NCI-H748 treated with DMSO at 0.1 percent for 48 hours (cell line): ENCODE measurements around the gene CASP8AP2.
"Not testable (repeated sequence)": the region's sequence is repeated elsewhere in the genome, so short reads cannot be mapped to it uniquely, and the experiment has no call there.

Experiments used
- DNase-seq: peaks from one replicate; lab custom pipeline; 2025; lab: John Stamatoyannopoulos, UW

CASP8AP2 gene

DNA sequence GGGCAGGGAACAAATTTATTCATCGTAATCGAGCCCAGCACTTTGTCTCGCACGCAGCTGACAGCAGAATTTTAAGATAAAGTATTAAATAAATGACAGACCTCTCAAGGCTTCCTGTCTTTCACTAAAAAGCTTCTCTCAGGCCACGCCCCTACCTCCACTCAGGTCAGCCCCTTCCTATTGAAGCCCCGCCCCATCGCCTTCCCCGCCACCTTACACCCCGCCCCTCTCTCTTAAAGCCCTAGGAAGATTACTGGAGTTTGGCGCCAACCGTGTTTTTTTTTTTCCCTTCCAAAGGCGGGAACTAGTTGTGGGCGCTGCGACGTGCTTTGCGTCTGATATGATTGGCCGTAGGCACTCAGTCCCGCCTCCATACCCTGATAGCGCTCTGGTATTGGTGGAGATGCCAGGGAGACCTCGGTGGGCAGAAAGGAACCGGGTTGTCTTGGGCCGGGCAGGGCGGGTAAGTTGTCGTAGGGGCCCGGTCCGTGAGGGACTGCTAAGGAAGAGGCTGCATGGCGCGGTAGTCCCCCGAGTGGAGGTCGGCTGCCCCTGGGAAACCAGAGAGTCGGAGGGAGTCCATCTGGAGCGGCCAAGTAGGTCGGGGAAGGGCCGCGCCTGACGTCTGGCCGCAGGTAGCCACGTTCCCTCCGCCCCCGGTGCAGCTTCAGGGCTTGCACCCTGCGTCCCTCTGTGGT is at the start of gene CASP8AP2:
CASP8AP2 (plus strand) TSS at position 409 of the 698 bp plus-strand sequence.
- peak; percentile 99 for DNase-seq

DNA sequence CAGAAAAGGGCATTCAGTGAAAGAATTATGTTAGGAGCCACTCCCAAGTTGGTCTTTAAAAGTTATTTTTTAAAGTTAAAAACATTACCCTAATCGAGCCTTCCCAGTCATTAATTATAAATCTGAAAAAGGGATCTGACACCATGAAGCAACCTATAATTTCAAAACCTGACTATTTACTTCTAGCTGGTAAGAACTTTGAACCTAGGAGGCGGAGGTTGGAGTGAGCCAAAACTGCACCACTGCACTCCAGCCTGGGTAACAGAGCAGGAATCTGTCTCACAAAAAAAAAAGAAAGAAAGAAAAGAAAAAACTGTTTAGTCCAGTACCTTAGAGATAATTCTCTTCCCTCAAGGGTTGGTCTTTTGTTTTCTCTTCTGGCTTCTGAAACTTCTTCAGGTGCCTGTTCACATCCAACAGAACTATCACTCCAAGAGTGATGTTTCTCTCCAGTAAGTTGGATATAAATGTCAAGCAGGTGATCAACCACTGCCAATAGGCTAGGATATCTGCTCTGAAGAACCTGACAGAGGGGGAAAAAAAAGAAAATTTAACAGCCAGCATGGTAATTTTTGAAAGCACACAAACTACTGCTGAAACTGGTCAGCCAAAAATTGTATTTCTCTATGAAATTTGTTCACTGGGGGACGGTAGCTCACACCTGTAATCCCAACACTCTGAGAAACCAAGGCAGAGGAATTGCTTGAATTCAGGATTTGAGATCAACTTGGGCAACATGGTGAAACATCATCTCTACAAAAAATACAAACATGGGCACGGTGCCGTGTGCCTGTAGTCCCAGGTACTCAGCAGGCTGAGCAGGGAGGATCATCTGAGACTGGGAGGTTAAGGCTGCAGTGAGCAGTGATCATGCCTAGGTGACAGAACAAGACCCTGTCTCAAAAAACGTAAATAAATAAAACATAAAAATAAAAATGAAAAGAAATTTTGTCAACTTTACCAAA is 48.3 kb upstream of the CASP8AP2 start:
- no peak for DNase-seq

GRCh38 chr6:89782222-89782621 is 47.5 kb upstream of the CASP8AP2 start:
- DNase-seq = no peak

DNA sequence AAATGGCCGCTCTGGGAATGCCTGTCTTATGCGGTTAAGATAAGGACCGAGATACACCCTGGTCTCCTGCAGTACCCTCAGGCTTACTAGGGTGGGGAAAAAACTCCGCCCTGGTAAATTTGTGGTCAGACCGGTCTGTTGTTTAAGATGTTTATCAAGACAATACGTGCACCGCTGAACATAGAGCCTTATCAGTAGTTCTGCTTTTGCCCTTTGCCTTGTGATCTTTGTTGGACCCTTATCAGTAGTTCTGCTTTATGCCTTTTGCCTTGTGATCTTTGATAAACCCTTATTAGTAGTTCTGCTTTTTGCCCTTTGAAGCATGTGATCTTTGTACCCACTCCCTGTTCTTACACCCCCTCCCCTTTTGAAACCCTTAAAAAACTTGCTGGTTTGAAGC is 46.4 kb upstream of the CASP8AP2 start:
- DNase-seq = not testable (repeated sequence)

- no peak for DNase-seq
Observed at GRCh38 chr6:89784838-89785237, 44.8 kb upstream of the CASP8AP2 start.

GRCh38 chr6:89786970-89787369 is 42.7 kb upstream of the CASP8AP2 start:
- no peak for DNase-seq

- no peak for DNase-seq
Observed at GRCh38 chr6:89787660-89788328, 41.9 kb upstream of the CASP8AP2 start.

GRCh38 chr6:89789980-89790379 is 39.7 kb upstream of the CASP8AP2 start:
- no peak for DNase-seq

DNA sequence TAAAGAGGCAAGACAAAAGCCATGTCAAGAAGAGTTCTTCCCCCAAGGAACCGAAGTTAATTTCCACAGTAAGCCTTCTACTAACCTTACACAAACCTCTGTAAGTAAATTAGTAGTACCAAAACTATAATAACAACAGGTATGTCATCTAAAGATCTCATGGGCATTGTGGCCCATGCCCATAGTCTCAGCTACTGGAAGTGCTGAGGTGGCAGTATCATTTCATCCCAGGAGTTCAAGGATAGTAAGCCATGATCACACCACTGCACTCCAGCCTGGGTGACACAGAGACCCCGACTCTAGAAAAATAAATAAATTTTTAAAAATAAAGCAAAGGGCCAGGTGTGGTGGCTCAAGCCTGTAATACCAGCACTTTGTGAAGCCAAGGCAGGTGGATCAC is 39.3 kb upstream of the CASP8AP2 start:
- DNase-seq = no peak

DNA sequence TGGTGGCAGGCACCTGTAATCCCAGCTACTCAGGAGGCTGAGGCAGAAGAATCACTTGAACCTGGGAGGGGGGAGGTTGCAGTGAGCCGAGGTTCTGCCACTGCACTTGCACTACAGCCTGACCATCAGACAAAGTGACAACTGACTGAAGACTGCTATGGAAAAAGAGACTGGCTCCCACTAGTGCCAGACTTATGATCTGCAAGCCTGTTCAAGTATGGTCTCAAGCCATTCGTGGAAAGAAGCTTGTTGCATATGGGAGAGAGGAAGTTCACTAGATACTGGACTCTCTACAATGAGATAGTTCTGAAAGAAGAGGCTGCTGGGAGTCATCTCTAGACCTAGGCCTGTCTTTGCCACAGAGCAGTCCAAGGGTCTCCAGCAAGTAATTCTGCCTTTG is 36.8 kb upstream of the CASP8AP2 start:
- peak; percentile 26 for DNase-seq

DNA sequence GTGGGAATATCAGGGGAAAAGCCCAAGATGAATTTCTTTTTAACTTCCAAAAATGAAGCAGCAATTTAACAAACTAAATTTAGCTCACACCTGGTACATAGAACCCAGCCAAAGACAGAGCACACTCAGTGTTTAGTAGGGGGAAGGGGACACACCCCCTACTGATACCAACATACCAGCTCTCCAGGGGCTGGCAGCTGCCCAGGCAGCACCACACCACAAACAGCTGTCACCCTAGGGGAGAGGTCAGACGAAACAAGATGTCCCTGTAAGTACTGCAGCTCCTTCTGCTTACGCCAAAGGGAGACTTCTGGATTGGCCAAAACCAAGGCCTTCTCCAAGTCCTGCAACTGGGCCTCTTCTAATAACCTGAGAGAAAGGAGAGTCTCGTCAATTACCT is 36.1 kb upstream of the CASP8AP2 start:
- no peak for DNase-seq

GRCh38 chr6:89794324-89794723 is 35.4 kb upstream of the CASP8AP2 start:
- no peak for DNase-seq

- no peak for DNase-seq
Observed at GRCh38 chr6:89797317-89797716, 32.4 kb upstream of the CASP8AP2 start.

GRCh38 chr6:89799096-89799495 is 30.6 kb upstream of the CASP8AP2 start:
- DNase-seq = no peak

GRCh38 chr6:89799756-89800155 is 29.9 kb upstream of the CASP8AP2 start:
- no peak for DNase-seq

- no peak for DNase-seq
Observed at GRCh38 chr6:89803271-89803670, 26.4 kb upstream of the CASP8AP2 start.

GRCh38 chr6:89805814-89806371 is 23.8 kb upstream of the CASP8AP2 start:
- no peak for DNase-seq

GRCh38 chr6:89807581-89807980 is 22.1 kb upstream of the CASP8AP2 start:
- no peak for DNase-seq

- DNase-seq = not testable (repeated sequence)
Observed at GRCh38 chr6:89813422-89813821, 16.3 kb upstream of the CASP8AP2 start.

- DNase-seq = no peak
Observed at GRCh38 chr6:89817481-89817880, 12.2 kb upstream of the CASP8AP2 start.

GRCh38 chr6:89818977-89819335 is 10.7 kb upstream of the CASP8AP2 start:
- DNase-seq = peak; percentile 28
